Upper lobe of right lung (tissue), 1 donor: ENCODE measurements around the gene CMSS1. TPM values are rescaled to one million over a fixed set of nuclear protein-coding genes. Genes with fewer than 3 reads are reported as not detected.

Experiments used
- ATAC-seq: fragments of 200-7000 bp; cut with Tn5 transposase; one replicate; pipeline ENCODE4 v1.9.1; 2020; ENCODE audit warnings: mild to moderate bottlenecking, moderate library complexity
- DNase-seq: peaks from one replicate; pipeline ENCODE4 v3.0.0-alpha.2; 2020
- H3K27ac ChIP-seq: fragments of 200-600 bp; one replicate; pipeline ENCODE4 v1.8.0; 2022
- H3K27me3 ChIP-seq: fragments of 200-600 bp; one replicate; pipeline ENCODE4 v1.8.0; 2022; ENCODE audit warnings: mild to moderate bottlenecking
- H3K36me3 ChIP-seq: fragments of 200-600 bp; one replicate; pipeline ENCODE4 v1.8.0; 2022
- H3K4me1 ChIP-seq: fragments of 200-600 bp; one replicate; pipeline ENCODE4 v1.8.0; 2022
- H3K4me3 ChIP-seq: fragments of 200-600 bp; one replicate; pipeline ENCODE4 v1.8.0; 2022; ENCODE audit warnings: mild to moderate bottlenecking
- H3K9me3 ChIP-seq: fragments of 200-600 bp; one replicate; pipeline ENCODE4 v1.8.0; 2022
- CTCF ChIP-seq: fragments of 200-600 bp; IDR thresholded peaks from one replicate; pipeline ENCODE4 v1.8.0; 2022; ENCODE audit warnings: antibody characterized with exemption
- intact Hi-C: fragments of 100-400 bp; cut with DNase I; formaldehyde crosslinking; loops from one replicate; pipeline ENCODE4 v1.11.0; 2022
- total RNA-seq: library from RNA; stranded (reverse); fragmentation: NEBNext Ultra II Directional; extraction: Animal tissue kit (Norgen Biotek cat#: 25700); gene quantifications from one replicate; pipeline ENCODE4 v1.2.1, GENCODE V29; 2021
- donor health status: DM: no; HTN: yes; CAD: no; lungs with severe emphysema.

Gene CMSS1
- total RNA-seq, 1 donor from 2014 or later, result 20.6 TPM

- Histone ChIP-seq H3K36me3 (no peaks in the 10 kb centered on the region), H3K27me3 (no peaks in the 10 kb centered on the region), H3K27ac (no peak overlapping the region), H3K4me3 (no peak overlapping the region), H3K4me1 (peaks cover 11% of the 10 kb centered on the region), H3K9me3 (no peaks in the 10 kb centered on the region)
- TF ChIP-seq CTCF, result no peak
- no peak for DNase-seq
- no peak for ATAC-seq
- intact Hi-C loops, result no loop called here
These were observed 287.3 kb downstream of the CMSS1 start for GRCh38 chr3:100104817-100105413.

GRCh38 chr3:100105501-100105900 lies 287.8 kb downstream of the CMSS1 start:
- Histone ChIP-seq H3K4me1 (peaks cover 11% of the 10 kb centered on the region), H3K9me3 (no peaks in the 10 kb centered on the region), H3K27me3 (no peaks in the 10 kb centered on the region), H3K36me3 (no peaks in the 10 kb centered on the region), H3K27ac (no peak overlapping the region), H3K4me3 (no peak overlapping the region)
- intact Hi-C loops, result no loop called here
- ATAC-seq, result no peak
- DNase-seq, result no peak
- no peak for TF ChIP-seq CTCF

GRCh38 chr3:100106094-100106493 lies 288.4 kb downstream of the CMSS1 start:
- TF ChIP-seq CTCF, result no peak

GRCh38 chr3:100106531-100107141 lies 289.0 kb downstream of the CMSS1 start:
- H3K4me3 ChIP-seq, result no peak overlapping the region
- ATAC-seq (no peak), DNase-seq (no peak)
- no peaks in the 10 kb centered on the region for H3K27me3 ChIP-seq
- H3K9me3 ChIP-seq, result no peaks in the 10 kb centered on the region
- intact Hi-C loops, result no loop called here
- H3K36me3 ChIP-seq, result no peaks in the 10 kb centered on the region
- no peak overlapping the region for H3K27ac ChIP-seq
- H3K4me1 ChIP-seq, result peaks cover 11% of the 10 kb centered on the region
- no peak for TF ChIP-seq CTCF

More at GRCh38 chr3:100106094-100106493, 288.4 kb downstream of the CMSS1 start:
- no peak for ATAC-seq
- Histone ChIP-seq H3K36me3 (no peaks in the 10 kb centered on the region), H3K27me3 (no peaks in the 10 kb centered on the region), H3K4me3 (no peak overlapping the region), H3K27ac (no peak overlapping the region), H3K9me3 (no peaks in the 10 kb centered on the region), H3K4me1 (peaks cover 11% of the 10 kb centered on the region)
- intact Hi-C loops, result no loop called here
- DNase-seq, result no peak

GRCh38 chr3:100107221-100107814 lies 289.7 kb downstream of the CMSS1 start:
- intact Hi-C loops, result no loop called here
- no peaks in the 10 kb centered on the region for H3K9me3 ChIP-seq

More at GRCh38 chr3:100107221-100107814, 289.7 kb downstream of the CMSS1 start:
- no peaks in the 10 kb centered on the region for H3K36me3 ChIP-seq
- no peak for ATAC-seq
- H3K4me3 ChIP-seq, result no peak overlapping the region
- no peak overlapping the region for H3K27ac ChIP-seq
- no peak for TF ChIP-seq CTCF
- peaks cover 11% of the 10 kb centered on the region for H3K4me1 ChIP-seq
- H3K27me3 ChIP-seq, result no peaks in the 10 kb centered on the region
- no peak for DNase-seq
